Activated T-helper 2 cell treated with anti-CD3 and anti-CD28 coated beads, Interferon-gamma antibody, Interleukin-2, Interleukin-4, amounts not matched to agents 10 μg/mL and 5 μg/mL and 100 μg/mL, durations not matched to agents 14 hours and 24 hours and 36 hours (primary cell): ENCODE measurements around the gene SLC22A3. TPM values are rescaled to one million over a fixed set of nuclear protein-coding genes. Genes with fewer than 3 reads are reported as not detected.

Source experiments
- DNase-seq: peaks from one replicate; pipeline ENCODE4 v3.0.0; 2021; ENCODE audit warnings: low spot score
- H3K27ac Mint-ChIP-seq: one replicate; pipeline ENCODE4 v1.8.0; 2021; ENCODE audit warnings: mixed read lengths
- H3K27me3 Mint-ChIP-seq: one replicate; pipeline ENCODE4 v1.8.0; 2021; ENCODE audit warnings: low read depth, mixed read lengths
- H3K36me3 Mint-ChIP-seq: one replicate; pipeline ENCODE4 v1.8.0; 2021; ENCODE audit warnings: low read depth, mixed read lengths
- H3K4me1 Mint-ChIP-seq: one replicate; pipeline ENCODE4 v1.8.0; 2021; ENCODE audit warnings: low read depth, mixed read lengths
- H3K4me3 Mint-ChIP-seq: one replicate; pipeline ENCODE4 v1.8.0; 2021; ENCODE audit warnings: low read depth, mild to moderate bottlenecking, moderate library complexity, mixed read lengths
- H3K9me3 Mint-ChIP-seq: one replicate; pipeline ENCODE4 v1.8.0; 2021; ENCODE audit warnings: mixed read lengths
- intact Hi-C: fragments of 100-400 bp; cut with micrococcal nuclease; formaldehyde crosslinking; loops from one replicate; pipeline ENCODE4 v1.15.1; 2023
- total RNA-seq: library from RNA; stranded (reverse); gene quantifications from 2 replicates; pipeline ENCODE4 v1.2.3, GENCODE V29; 2022

The SLC22A3 gene
- total RNA-seq, 1 donor from 2014 or later: not detected

GRCh38 chr6:160344271-160344670, 3.9 kb upstream of the SLC22A3 start:
- H3K27me3 Mint-ChIP-seq: peaks cover 40% of the 10 kb centered on the region
- H3K9me3 Mint-ChIP-seq: no peaks in the 10 kb centered on the region
- intact Hi-C loops: no loop called here
- no peak for DNase-seq
- peaks cover 4% of the 10 kb centered on the region for H3K4me1 Mint-ChIP-seq
- H3K36me3 Mint-ChIP-seq: no peaks in the 10 kb centered on the region
- H3K4me3 Mint-ChIP-seq: no peak overlapping the region
- no peak overlapping the region for H3K27ac Mint-ChIP-seq

- Mint-ChIP-seq H3K4me3 (no peak overlapping the region), H3K4me1 (peaks cover 4% of the 10 kb centered on the region), H3K9me3 (no peaks in the 10 kb centered on the region), H3K27ac (no peak overlapping the region), H3K36me3 (no peaks in the 10 kb centered on the region), H3K27me3 (peaks cover 67% of the 10 kb centered on the region)
- intact Hi-C loops: no loop called here
- DNase-seq: no peak
Measured at GRCh38 chr6:160347259-160348222, 637 bp upstream of the SLC22A3 start.

- Mint-ChIP-seq H3K4me3 (no peak overlapping the region), H3K4me1 (peaks cover 4% of the 10 kb centered on the region), H3K36me3 (no peaks in the 10 kb centered on the region), H3K27ac (no peak overlapping the region), H3K9me3 (no peaks in the 10 kb centered on the region), H3K27me3 (peaks cover 63% of the 10 kb centered on the region)
- intact Hi-C loops: no loop called here
- no peak for DNase-seq
Measured at GRCh38 chr6:160349020-160349441, 853 bp downstream of the SLC22A3 start.

GRCh38 chr6:160349814-160350350, 1.7 kb downstream of the SLC22A3 start:
- H3K9me3 Mint-ChIP-seq: no peaks in the 10 kb centered on the region
- H3K4me3 Mint-ChIP-seq: no peak overlapping the region
- H3K27me3 Mint-ChIP-seq: peaks cover 60% of the 10 kb centered on the region
- no peak for DNase-seq
- H3K36me3 Mint-ChIP-seq: no peaks in the 10 kb centered on the region
- no peak overlapping the region for H3K27ac Mint-ChIP-seq
- peaks cover 4% of the 10 kb centered on the region for H3K4me1 Mint-ChIP-seq
- intact Hi-C loops: no loop called here

GRCh38 chr6:160353950-160354496, 5.8 kb downstream of the SLC22A3 start:
- Mint-ChIP-seq H3K9me3 (no peaks in the 10 kb centered on the region), H3K4me3 (no peak overlapping the region), H3K27me3 (peaks cover 41% of the 10 kb centered on the region), H3K27ac (no peak overlapping the region), H3K4me1 (peaks cover 5% of the 10 kb centered on the region), H3K36me3 (no peaks in the 10 kb centered on the region)
- no peak for DNase-seq
- intact Hi-C loops: no loop called here

GRCh38 chr6:160355001-160355400, 6.8 kb downstream of the SLC22A3 start:
- Mint-ChIP-seq H3K27ac (no peak overlapping the region), H3K9me3 (no peaks in the 10 kb centered on the region), H3K27me3 (peaks cover 34% of the 10 kb centered on the region), H3K4me3 (no peak overlapping the region), H3K36me3 (no peaks in the 10 kb centered on the region), H3K4me1 (peaks cover 2% of the 10 kb centered on the region)
- no peak for DNase-seq
- intact Hi-C loops: no loop called here

- no peaks in the 10 kb centered on the region for H3K9me3 Mint-ChIP-seq
- intact Hi-C loops: no loop called here
- no peak for DNase-seq
Measured at GRCh38 chr6:160356074-160356744, 8.0 kb downstream of the SLC22A3 start.

GRCh38 chr6:160357088-160357487, 8.9 kb downstream of the SLC22A3 start:
- H3K4me1 Mint-ChIP-seq: peaks cover 2% of the 10 kb centered on the region
- H3K4me3 Mint-ChIP-seq: no peak overlapping the region
- H3K9me3 Mint-ChIP-seq: no peaks in the 10 kb centered on the region
- intact Hi-C loops: no loop called here
- no peak for DNase-seq
- H3K36me3 Mint-ChIP-seq: no peaks in the 10 kb centered on the region
- no peak overlapping the region for H3K27ac Mint-ChIP-seq
- peaks cover 23% of the 10 kb centered on the region for H3K27me3 Mint-ChIP-seq

More at GRCh38 chr6:160356074-160356744, 8.0 kb downstream of the SLC22A3 start:
- Mint-ChIP-seq H3K36me3 (no peaks in the 10 kb centered on the region), H3K27ac (no peak overlapping the region), H3K27me3 (peaks cover 28% of the 10 kb centered on the region), H3K4me3 (no peak overlapping the region), H3K4me1 (peaks cover 2% of the 10 kb centered on the region)

- H3K27ac Mint-ChIP-seq: no peak overlapping the region
- intact Hi-C loops: no loop called here
- no peaks in the 10 kb centered on the region for H3K9me3 Mint-ChIP-seq
- H3K4me3 Mint-ChIP-seq: no peak overlapping the region
- no peaks in the 10 kb centered on the region for H3K36me3 Mint-ChIP-seq
- peaks cover 16% of the 10 kb centered on the region for H3K27me3 Mint-ChIP-seq
- DNase-seq: no peak
- H3K4me1 Mint-ChIP-seq: peaks cover 2% of the 10 kb centered on the region
Measured at GRCh38 chr6:160358225-160359119, 10.3 kb downstream of the SLC22A3 start.

- Mint-ChIP-seq H3K9me3 (no peaks in the 10 kb centered on the region), H3K4me1 (no peaks in the 10 kb centered on the region), H3K36me3 (no peaks in the 10 kb centered on the region), H3K4me3 (no peak overlapping the region), H3K27me3 (peaks cover 16% of the 10 kb centered on the region), H3K27ac (no peak overlapping the region)
- DNase-seq: no peak
- intact Hi-C loops: no loop called here
Measured at GRCh38 chr6:160360955-160361354, 12.8 kb downstream of the SLC22A3 start.

GRCh38 chr6:160362556-160362955, 14.4 kb downstream of the SLC22A3 start:
- no peak overlapping the region for H3K4me3 Mint-ChIP-seq
- H3K9me3 Mint-ChIP-seq: no peaks in the 10 kb centered on the region
- no peak for DNase-seq
- no peaks in the 10 kb centered on the region for H3K4me1 Mint-ChIP-seq
- H3K36me3 Mint-ChIP-seq: no peaks in the 10 kb centered on the region
- intact Hi-C loops: no loop called here
- H3K27me3 Mint-ChIP-seq: peaks cover 11% of the 10 kb centered on the region
- H3K27ac Mint-ChIP-seq: no peak overlapping the region
